PC-3 (cell line): ENCODE results near the gene SPATS2. TPM values are rescaled to one million over a fixed set of nuclear protein-coding genes. Genes with fewer than 3 reads are reported as not detected.

Experiments used
- ATAC-seq: fragments of 200-7000 bp; cut with Tn5 transposase; 2 replicates; pipeline ENCODE4 v1.9.1; 2020; ENCODE audit warnings: mild to moderate bottlenecking, moderate library complexity
- BruUV-seq: library from RNA; stranded (reverse); fragments of 400-500 nt; replicated peaks from 2 replicates; lab custom pipeline; 2021; lab: Mats Ljungman, UMichigan
- CTCF ChIA-PET: fragments of 300-600 bp; sonication (Branson Sonifier 250); formaldehyde crosslinking; loops from one replicate; lab custom pipeline; 2022; ENCODE audit warnings: antibody characterized with exemption; lab: Charles Lee
- POLR2A ChIA-PET: fragments of 300-600 bp; sonication (Branson Sonifier 250); formaldehyde crosslinking; loops from one replicate; lab custom pipeline; 2022; ENCODE audit warnings: antibody characterized with exemption; ENCODE audit not compliant: unreplicated experiment; lab: Charles Lee
- DNase-seq: peaks from one replicate; pipeline ENCODE4 v3.0.0-alpha.2; 2015
- H2AFZ ChIP-seq: fragments of 300-600 bp; sonication (generic); 2 replicates; pipeline ENCODE4 v1.6.0; 2016; ENCODE audit warnings: antibody characterized with exemption, low read length
- H3F3A ChIP-seq: fragments of 300-600 bp; sonication (generic); one replicate; pipeline ENCODE4 v1.6.0; 2017; ENCODE audit warnings: antibody characterized with exemption, low read length, control low read depth, mild to moderate bottlenecking; ENCODE audit not compliant: unreplicated experiment
- H3K27ac ChIP-seq: fragments of 300-600 bp; sonication (generic); 2 replicates; pipeline ENCODE4 v1.5.1; 2016; ENCODE audit warnings: mild to moderate bottlenecking, low read length
- H3K27me3 ChIP-seq: fragments of 300-600 bp; sonication (generic); 2 replicates; pipeline ENCODE4 v1.6.1; 2016; ENCODE audit warnings: low read length, mixed read lengths
- H3K36me3 ChIP-seq: fragments of 300-600 bp; sonication (generic); 2 replicates; pipeline ENCODE4 v1.6.1; 2016; ENCODE audit warnings: low read depth, mixed run types, low read length, mixed read lengths
- H3K4me1 ChIP-seq: fragments of 300-600 bp; sonication (generic); 2 replicates; pipeline ENCODE4 v1.5.1; 2016; ENCODE audit warnings: low read length; ENCODE audit not compliant: insufficient read depth
- H3K4me2 ChIP-seq: fragments of 300-600 bp; sonication (generic); 2 replicates; pipeline ENCODE4 v1.6.0; 2016; ENCODE audit warnings: low read length
- H3K4me3 ChIP-seq: fragments of 300-600 bp; sonication (generic); 2 replicates; pipeline ENCODE4 v1.5.1; 2016; ENCODE audit warnings: mild to moderate bottlenecking, low read length, mixed read lengths
- H3K79me2 ChIP-seq: fragments of 300-600 bp; sonication (generic); 2 replicates; pipeline ENCODE4 v1.6.1; 2017; ENCODE audit warnings: low read length, mixed read lengths
- H3K9ac ChIP-seq: fragments of 300-600 bp; sonication (generic); 2 replicates; pipeline ENCODE4 v1.6.0; 2016; ENCODE audit warnings: mild to moderate bottlenecking, low read length
- H3K9me2 ChIP-seq: fragments of 300-600 bp; sonication (generic); replicated peaks from 2 replicates; pipeline ENCODE4 v1.6.1; 2016; ENCODE audit warnings: mixed run types, low read length, mixed read lengths
- H3K9me3 ChIP-seq: fragments of 300-600 bp; sonication (generic); 2 replicates; pipeline ENCODE4 v1.6.1; 2016; ENCODE audit warnings: low read length, mixed read lengths
- H4K20me1 ChIP-seq: fragments of 300-600 bp; sonication (generic); 2 replicates; pipeline ENCODE4 v1.6.1; 2016; ENCODE audit warnings: low read length, mixed read lengths
- EZH2 ChIP-seq: fragments of 300-600 bp; sonication (generic); IDR thresholded peaks from one replicate; pipeline ENCODE4 v1.6.1; 2017; ENCODE audit warnings: antibody characterized with exemption, mild to moderate bottlenecking, low read length; ENCODE audit not compliant: unreplicated experiment
- EZH2phosphoT487 ChIP-seq: fragments of 300-600 bp; sonication (generic); IDR thresholded peaks from 2 replicates; pipeline ENCODE4 v1.6.1; 2018; ENCODE audit warnings: mild to moderate bottlenecking, antibody characterized with exemption, low read length, borderline replicate concordance
- intact Hi-C: fragments of 100-400 bp; cut with micrococcal nuclease; formaldehyde crosslinking; loops from 2 replicates; pipeline ENCODE4 v1.9.0; 2023
- total RNA-seq: library from RNA; depleted of rRNA; stranded (reverse); fragments of >200 nt; gene quantifications from 2 replicates; pipeline ENCODE4 v1.2.3, GENCODE V29; 2014
- TF ChIP-seq, protein P1 (sequence below): fragments of 300-600 bp; sonication (generic); conservative IDR thresholded peaks from 2 replicates; pipeline ENCODE4 v1.5.1; 2017; ENCODE audit warnings: antibody characterized with exemption, low read depth, mild to moderate bottlenecking, low read length

The SPATS2 gene
- total RNA-seq, 1 experiment from 2014 or later, result 27.0 TPM

DNA sequence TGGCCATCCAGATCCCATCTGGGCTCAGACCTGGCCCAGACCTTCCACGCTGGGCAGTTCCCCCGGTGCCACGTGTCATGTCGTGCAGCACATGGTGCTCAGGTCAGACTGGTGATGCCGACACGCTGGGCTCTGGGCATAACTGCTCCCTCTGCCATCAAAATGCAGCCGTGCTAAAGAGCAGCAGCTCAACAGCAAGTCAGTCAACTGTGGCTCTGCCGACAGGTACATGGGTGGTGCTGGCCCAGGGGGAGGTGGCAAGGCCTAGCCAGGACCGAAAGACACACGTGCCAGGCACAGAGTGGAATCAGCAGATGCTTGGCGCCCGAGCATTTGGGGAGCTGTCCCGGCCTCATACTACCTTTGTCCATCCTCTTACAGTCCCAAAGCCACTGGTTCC lies 199.1 kb downstream of the SPATS2 start:
- Histone ChIP-seq H3K27me3 (no peaks in the 10 kb centered on the region), H3K9ac (no peak overlapping the region), H2AFZ (no peak overlapping the region), H3K4me3 (no peak overlapping the region; the same call in 1 of the 2 replicates), H4K20me1 (0 out of 2 replicates have a peak, but pooled peaks cover 6% of the 10 kb centered on the region), H3K79me2 (peaks cover 57% of the 10 kb centered on the region), H3F3A (no peaks in the 10 kb centered on the region), H3K4me1 (peaks cover 13% of the 10 kb centered on the region; the same call in 1 of the 2 replicates), H3K27ac (no peak overlapping the region), H3K36me3 (peaks cover 20% of the 10 kb centered on the region; the same call in 1 of the 2 replicates), H3K9me2 (no peaks in the 10 kb centered on the region), H3K9me3 (no peaks in the 10 kb centered on the region), H3K4me2 (peak overlapping the region; percentile 98)
- TF ChIP-seq EZH2 (no peak), EZH2phosphoT487 (no peak)
- TF ChIP-seq, protein P1, sequence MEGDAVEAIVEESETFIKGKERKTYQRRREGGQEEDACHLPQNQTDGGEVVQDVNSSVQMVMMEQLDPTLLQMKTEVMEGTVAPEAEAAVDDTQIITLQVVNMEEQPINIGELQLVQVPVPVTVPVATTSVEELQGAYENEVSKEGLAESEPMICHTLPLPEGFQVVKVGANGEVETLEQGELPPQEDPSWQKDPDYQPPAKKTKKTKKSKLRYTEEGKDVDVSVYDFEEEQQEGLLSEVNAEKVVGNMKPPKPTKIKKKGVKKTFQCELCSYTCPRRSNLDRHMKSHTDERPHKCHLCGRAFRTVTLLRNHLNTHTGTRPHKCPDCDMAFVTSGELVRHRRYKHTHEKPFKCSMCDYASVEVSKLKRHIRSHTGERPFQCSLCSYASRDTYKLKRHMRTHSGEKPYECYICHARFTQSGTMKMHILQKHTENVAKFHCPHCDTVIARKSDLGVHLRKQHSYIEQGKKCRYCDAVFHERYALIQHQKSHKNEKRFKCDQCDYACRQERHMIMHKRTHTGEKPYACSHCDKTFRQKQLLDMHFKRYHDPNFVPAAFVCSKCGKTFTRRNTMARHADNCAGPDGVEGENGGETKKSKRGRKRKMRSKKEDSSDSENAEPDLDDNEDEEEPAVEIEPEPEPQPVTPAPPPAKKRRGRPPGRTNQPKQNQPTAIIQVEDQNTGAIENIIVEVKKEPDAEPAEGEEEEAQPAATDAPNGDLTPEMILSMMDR, result no peak
- POLR2A ChIA-PET, result no interaction called here
- ATAC-seq (no peak), DNase-seq (no peak)
- intact Hi-C loops, result no loop called here
- no TSS peak for BruUV-seq
- CTCF ChIA-PET, result interaction anchor here (1.3 kb wide), 1 partner anchor 14 kb away, joined by 6 read pairs; no protein-coding TSS in a partner anchor

DNA sequence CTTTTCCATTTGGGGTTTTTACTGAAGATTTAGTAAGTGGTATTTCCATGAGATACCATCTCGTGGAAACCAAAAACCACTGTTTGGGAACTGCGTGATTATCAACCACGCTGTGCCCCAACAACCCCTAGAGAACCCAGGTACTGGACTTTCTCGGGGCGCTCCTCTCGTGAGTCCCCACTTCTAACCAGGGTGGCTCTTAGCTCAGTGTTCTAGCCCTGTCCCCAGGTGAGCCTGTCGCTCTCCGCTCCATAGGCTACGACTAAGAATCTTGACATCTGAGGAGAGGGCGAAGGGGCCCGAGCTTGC lies 200.0 kb downstream of the SPATS2 start:
- Histone ChIP-seq H3K9me3 (no peaks in the 10 kb centered on the region), H3F3A (no peaks in the 10 kb centered on the region), H3K4me2 (peak overlapping the region; percentile 98), H2AFZ (peak overlapping the region; percentile 95), H3K4me3 (peak overlapping the region; percentile 92), H3K27me3 (no peaks in the 10 kb centered on the region), H3K79me2 (peaks cover 65% of the 10 kb centered on the region), H3K9ac (peak overlapping the region; percentile 95), H3K27ac (peak overlapping the region; percentile 62), H3K9me2 (no peaks in the 10 kb centered on the region), H3K36me3 (peaks cover 18% of the 10 kb centered on the region; the same call in 1 of the 2 replicates), H3K4me1 (peaks cover 13% of the 10 kb centered on the region; the same call in 1 of the 2 replicates), H4K20me1 (0 out of 2 replicates have a peak, but pooled peaks cover 6% of the 10 kb centered on the region)
- peak; percentile 14 for ATAC-seq
- DNase-seq, result no peak
- POLR2A ChIA-PET, result interaction anchor here (0.6 kb wide), 1 partner anchor 219 kb away, joined by 3 read pairs; no protein-coding TSS in a partner anchor
- no TSS peak for BruUV-seq
- TF ChIP-seq, protein P1, result no peak
- TF ChIP-seq EZH2 (no peak), EZH2phosphoT487 (no peak)
- intact Hi-C loops, result no loop called here
- CTCF ChIA-PET, result interaction anchor here (1.3 kb wide), 1 partner anchor 13 kb away, joined by 6 read pairs; no protein-coding TSS in a partner anchor
